Mesothelial cell of epicardium (in vitro differentiated cells): ENCODE results near the gene SKAP1. TPM values are rescaled to one million over a fixed set of nuclear protein-coding genes. Genes with fewer than 3 reads are reported as not detected.
A peak's percentile ranks its signal among the peaks of the same experiment; 100 is the strongest.
"Not testable (repeated sequence)": the region's sequence is repeated elsewhere in the genome, so short reads cannot be mapped to it uniquely, and the experiment has no call there.

Experiments used
- DNase-seq, 2 experiments: peaks; one replicate each; pipeline ENCODE4 v3.0.0; 2021; ENCODE audit warnings: low spot score in 2 of 2; ENCODE audit not compliant: unreplicated experiment in 2 of 2
- H3K27ac Mint-ChIP-seq: 2 replicates; pipeline ENCODE4 v1.8.0; 2021; ENCODE audit warnings: mixed read lengths
- H3K27me3 Mint-ChIP-seq: 2 replicates; pipeline ENCODE4 v1.8.0; 2021; ENCODE audit warnings: low read depth, mixed read lengths
- H3K36me3 Mint-ChIP-seq: 2 replicates; pipeline ENCODE4 v1.8.0; 2021; ENCODE audit warnings: mixed read lengths
- H3K4me1 Mint-ChIP-seq: 2 replicates; pipeline ENCODE4 v1.8.0; 2021; ENCODE audit warnings: mixed read lengths
- H3K4me3 Mint-ChIP-seq: 2 replicates; pipeline ENCODE4 v1.8.0; 2021; ENCODE audit warnings: mild to moderate bottlenecking, moderate library complexity, mixed read lengths
- H3K9me3 Mint-ChIP-seq: 2 replicates; pipeline ENCODE4 v1.8.0; 2021; ENCODE audit warnings: mixed read lengths
- CTCF ChIP-seq: fragments of 200-600 bp; sonication (generic); IDR thresholded peaks from one replicate; pipeline ENCODE4 v1.5.0; 2021; ENCODE audit warnings: antibody characterized with exemption; ENCODE audit not compliant: unreplicated experiment
- total RNA-seq: library from RNA; stranded (reverse); gene quantifications from 3 replicates; pipeline ENCODE4 v1.2.1, GENCODE V29; 2021

The SKAP1 gene
- total RNA-seq, 1 donor from 2014 or later, result 3.4 TPM

- TF ChIP-seq CTCF, result no peak
- DNase-seq, result no peak
- Mint-ChIP-seq H3K4me3 (no peak overlapping the region), H3K27ac (no peak overlapping the region), H3K4me1 (peaks cover 44% of the 10 kb centered on the region), H3K27me3 (peaks cover 42% of the 10 kb centered on the region), H3K36me3 (no peaks in the 10 kb centered on the region), H3K9me3 (no peaks in the 10 kb centered on the region)
Observed at GRCh38 chr17:48432820-48433775, 3.1 kb upstream of the SKAP1 start.

- peaks cover 31% of the 10 kb centered on the region for H3K27me3 Mint-ChIP-seq
- no peaks in the 10 kb centered on the region for H3K9me3 Mint-ChIP-seq
- peak overlapping the region; percentile 58 for H3K4me3 Mint-ChIP-seq
- no peak overlapping the region for H3K27ac Mint-ChIP-seq
- no peak for TF ChIP-seq CTCF
- H3K36me3 Mint-ChIP-seq, result no peaks in the 10 kb centered on the region
- peaks cover 56% of the 10 kb centered on the region for H3K4me1 Mint-ChIP-seq
- DNase-seq, result no peak
Observed at GRCh38 chr17:48429156-48429555, 858 bp downstream of the SKAP1 start.

- Mint-ChIP-seq H3K4me1 (peaks cover 41% of the 10 kb centered on the region), H3K4me3 (no peak overlapping the region), H3K36me3 (no peaks in the 10 kb centered on the region), H3K9me3 (no peaks in the 10 kb centered on the region), H3K27me3 (peaks cover 28% of the 10 kb centered on the region), H3K27ac (no peak overlapping the region)
- TF ChIP-seq CTCF, result no peak
- DNase-seq, result no peak
Observed at GRCh38 chr17:48427598-48427997, 2.4 kb downstream of the SKAP1 start.

GRCh38 chr17:48426761-48427500 lies 3.1 kb downstream of the SKAP1 start:
- Mint-ChIP-seq H3K4me1 (peaks cover 39% of the 10 kb centered on the region), H3K36me3 (no peaks in the 10 kb centered on the region), H3K27ac (no peak overlapping the region), H3K9me3 (no peaks in the 10 kb centered on the region), H3K4me3 (no peak overlapping the region), H3K27me3 (peaks cover 26% of the 10 kb centered on the region)
- no peak for DNase-seq
- no peak for TF ChIP-seq CTCF

GRCh38 chr17:48426019-48426665 lies 3.9 kb downstream of the SKAP1 start:
- H3K4me3 Mint-ChIP-seq, result no peak overlapping the region
- H3K27ac Mint-ChIP-seq, result no peak overlapping the region
- DNase-seq, result no peak
- H3K27me3 Mint-ChIP-seq, result peaks cover 18% of the 10 kb centered on the region
- H3K36me3 Mint-ChIP-seq, result no peaks in the 10 kb centered on the region
- no peaks in the 10 kb centered on the region for H3K9me3 Mint-ChIP-seq
- TF ChIP-seq CTCF, result no peak
- H3K4me1 Mint-ChIP-seq, result peaks cover 39% of the 10 kb centered on the region

- not testable (repeated sequence) for H3K27me3 Mint-ChIP-seq, H3K9me3 Mint-ChIP-seq, H3K27ac Mint-ChIP-seq, H3K36me3 Mint-ChIP-seq, DNase-seq, H3K4me3 Mint-ChIP-seq
- H3K4me1 Mint-ChIP-seq, result peaks cover 13% of the 10 kb centered on the region
Observed at GRCh38 chr17:48422060-48422459, 8.0 kb downstream of the SKAP1 start.
